Activated effector memory CD4-positive, alpha-beta T cell treated with anti-CD3 and anti-CD28 coated beads, Interleukin-2, amount 50 U/mL, for 16 hours (primary cell): Measurements from ENCODE around the gene TBC1D2.
A peak's percentile ranks its signal among the peaks of the same experiment; 100 is the strongest.
"Not testable (repeated sequence)": the region's sequence is repeated elsewhere in the genome, so short reads cannot be mapped to it uniquely, and the experiment has no call there.

Source experiments
- DNase-seq: peaks from one replicate; pipeline ENCODE4 v3.0.0-alpha.2; 2020

Gene TBC1D2

DNA sequence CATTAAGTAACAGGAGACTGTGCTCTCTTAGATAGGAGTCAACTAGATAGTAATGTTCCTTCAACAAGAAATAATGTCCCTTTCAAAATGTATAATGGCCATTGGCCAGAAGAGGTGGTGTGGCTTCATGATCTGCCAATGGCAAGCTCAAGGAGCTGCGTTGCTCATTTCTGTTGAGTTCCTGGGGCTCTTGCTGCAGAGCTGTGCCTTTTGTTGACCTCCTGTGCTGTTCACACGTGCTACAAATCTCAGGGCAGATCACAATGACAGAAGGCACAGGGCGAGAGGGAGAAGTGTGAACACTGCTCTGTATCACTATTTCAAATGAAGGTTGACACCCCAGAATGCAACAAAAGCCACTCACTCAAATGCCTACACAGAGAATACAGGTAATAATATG lies 16.0 kb upstream of the TBC1D2 start:
- DNase-seq = no peak

DNA sequence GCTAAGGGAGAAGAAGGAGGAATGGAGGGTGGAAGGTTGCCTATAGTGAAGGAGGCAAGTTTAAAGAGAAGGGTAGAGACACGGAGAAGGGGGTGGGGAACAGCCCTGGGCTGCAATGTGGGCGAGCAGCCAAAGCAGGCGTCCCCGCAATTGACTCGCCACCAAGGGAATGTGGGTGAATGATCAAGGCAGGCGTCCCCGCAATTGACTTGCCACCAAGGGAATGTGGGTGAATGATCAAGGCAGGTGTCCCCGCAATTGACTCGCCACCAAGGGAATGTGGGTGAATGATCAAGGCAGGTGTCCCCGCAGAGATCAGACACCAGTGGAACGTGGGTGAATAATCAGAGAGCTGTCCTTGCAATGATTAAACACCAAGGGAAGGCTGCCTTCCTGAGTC lies 14.8 kb upstream of the TBC1D2 start:
- not testable (repeated sequence) for DNase-seq

DNA sequence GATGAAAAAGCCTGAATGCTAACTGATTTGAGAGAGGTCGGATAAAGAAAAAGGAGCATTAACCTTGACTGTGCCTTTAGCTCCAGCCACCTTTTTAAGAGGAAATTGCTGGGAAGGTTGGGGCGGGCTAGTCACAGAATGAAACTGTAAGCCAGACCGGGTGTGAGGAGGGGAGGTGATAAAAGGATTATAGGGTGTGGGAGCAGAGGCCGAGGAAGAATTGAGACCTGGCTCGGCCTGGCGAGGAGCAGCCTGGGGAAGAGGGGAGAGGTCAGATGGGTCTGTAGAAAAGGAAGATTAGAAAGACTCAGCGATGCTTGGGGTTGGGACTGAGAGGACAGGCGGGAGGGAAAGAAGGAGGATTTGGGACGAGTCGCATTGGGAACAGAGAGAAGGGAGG lies 14.2 kb upstream of the TBC1D2 start:
- not testable (repeated sequence) for DNase-seq

GRCh38 chr9:98267556-98267955 lies 12.1 kb upstream of the TBC1D2 start:
- DNase-seq = not testable (repeated sequence)

GRCh38 chr9:98264516-98264915 lies 9.1 kb upstream of the TBC1D2 start:
- DNase-seq = no peak

DNA sequence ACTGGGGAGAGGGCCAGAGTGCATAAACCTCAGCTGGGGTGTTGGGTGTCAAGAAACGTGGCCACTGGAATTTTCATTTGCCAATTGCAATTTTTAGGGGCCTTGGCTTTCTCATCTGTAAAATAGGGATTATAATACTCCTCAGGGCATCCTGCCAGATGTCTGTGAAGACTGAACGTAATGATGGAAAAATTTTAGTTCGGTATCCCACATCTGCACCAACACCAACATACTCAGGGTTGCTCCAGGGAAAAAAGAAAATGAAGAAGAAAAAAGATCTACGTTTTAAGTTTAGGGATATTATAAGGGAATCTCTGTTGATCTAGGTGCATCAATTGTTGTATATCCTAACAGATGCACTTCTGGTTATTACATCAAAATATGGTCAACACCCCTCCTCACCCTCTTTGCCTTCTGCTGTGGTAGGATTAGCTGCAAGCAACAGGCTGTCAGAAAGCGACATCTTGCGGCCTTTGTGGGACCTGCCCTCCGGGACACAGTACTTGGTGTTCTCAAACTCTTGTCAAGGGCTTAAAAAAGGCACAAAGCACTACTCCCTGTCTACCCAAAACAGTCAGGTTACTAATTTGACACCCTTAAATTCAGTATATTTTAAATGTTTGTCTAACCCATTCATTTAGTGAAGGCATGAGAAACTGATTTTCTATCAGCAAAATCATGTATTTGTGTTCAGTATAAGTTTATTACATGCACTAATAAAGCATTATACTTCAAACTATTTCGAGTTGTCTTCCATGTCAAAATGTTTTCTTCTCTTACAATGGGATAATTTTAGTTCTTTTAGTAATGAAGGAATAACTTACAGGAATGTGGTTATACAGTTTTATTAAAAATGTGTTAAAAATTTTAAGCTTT lies 8.3 kb upstream of the TBC1D2 start:
- peak; percentile 93 for DNase-seq

- DNase-seq = no peak
These were observed 7.6 kb upstream of the TBC1D2 start for GRCh38 chr9:98263080-98263479.

GRCh38 chr9:98262056-98262455 lies 6.6 kb upstream of the TBC1D2 start:
- no peak for DNase-seq

DNA sequence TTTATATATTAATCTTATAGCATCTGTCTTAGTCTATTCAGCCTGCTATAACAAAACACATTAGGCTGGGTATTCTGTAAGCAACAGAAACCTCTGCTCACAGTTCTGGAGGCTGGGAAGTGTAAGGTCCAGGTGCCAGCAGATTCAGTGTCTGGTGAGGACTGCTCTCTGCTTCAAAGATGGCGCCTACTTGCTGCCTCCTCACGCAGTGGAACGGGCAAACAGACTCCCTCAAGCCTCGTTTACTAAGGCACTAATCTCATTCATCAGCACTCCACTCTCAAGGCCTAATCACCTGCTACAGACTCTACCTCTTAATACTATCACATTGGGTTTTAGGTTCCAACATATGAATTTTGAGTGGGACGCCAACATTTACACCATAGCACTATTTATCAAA lies 5.2 kb upstream of the TBC1D2 start:
- DNase-seq = no peak

DNA sequence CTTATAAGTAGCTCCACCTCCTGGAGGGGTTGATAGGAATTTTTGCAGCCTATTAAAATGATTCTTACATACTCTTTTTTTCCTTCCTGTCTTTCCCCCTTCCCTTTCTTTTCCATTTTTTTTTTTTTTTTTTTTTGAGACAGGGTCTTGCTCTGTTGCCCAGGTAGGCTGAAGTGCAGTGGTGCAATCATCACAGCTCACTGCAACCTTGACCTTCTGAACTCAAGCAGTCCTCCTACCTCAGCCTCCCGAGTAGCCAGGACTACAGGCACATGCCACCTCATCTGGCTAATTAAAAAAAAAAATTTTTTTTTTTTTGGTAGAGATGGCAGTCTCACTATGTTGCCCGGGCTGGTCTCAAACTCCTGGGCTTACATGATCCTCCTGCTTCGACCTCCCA lies 4.3 kb upstream of the TBC1D2 start:
- no peak for DNase-seq

DNA sequence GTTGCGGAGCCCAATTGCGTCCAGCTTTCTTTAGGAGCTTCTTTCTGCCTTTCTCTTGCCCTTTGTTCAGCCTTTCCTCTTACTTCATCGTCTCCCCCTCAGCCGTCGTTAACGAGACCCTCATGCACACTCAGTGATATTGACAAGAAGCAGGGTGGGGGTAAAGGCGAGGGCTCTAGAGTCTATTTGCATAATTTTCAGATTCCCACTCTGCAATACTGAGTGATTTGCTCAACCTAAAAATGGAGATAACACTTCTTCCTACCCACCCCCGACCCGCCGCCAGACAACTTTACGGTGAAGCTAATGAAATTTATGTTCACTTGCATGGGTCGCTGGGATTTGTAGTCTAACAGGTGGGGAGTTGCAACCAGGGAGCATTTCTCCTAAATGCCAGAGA lies 1.3 kb upstream of the TBC1D2 start:
- peak; percentile 69 for DNase-seq

DNA sequence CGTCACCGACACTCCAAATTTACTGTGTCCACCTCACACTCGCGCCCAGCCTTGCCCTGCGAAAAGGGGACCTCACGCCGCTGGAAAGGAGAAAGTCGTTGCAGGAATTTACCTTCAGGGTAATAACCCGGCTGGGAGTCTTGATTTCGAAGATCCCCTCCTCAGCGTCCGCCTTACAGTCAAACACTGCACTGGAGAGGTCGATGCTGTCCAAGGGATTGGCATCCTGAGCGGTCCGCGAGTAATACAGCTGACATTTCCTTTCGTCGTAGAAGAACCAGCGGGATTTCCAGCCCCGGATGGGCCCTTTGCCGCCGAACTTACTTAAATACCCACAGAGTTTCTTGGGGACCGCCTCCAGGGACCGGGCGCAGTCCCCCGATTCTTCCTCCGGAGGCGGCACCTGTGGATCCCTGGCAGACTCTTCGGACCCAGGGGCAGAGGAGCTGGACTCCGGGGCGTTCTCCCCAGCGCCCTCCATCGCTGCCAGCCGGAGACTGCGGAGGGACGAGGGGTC lies 330 bp downstream of the TBC1D2 start:
- DNase-seq = no peak

GRCh38 chr9:98254228-98255060 lies 1.0 kb downstream of the TBC1D2 start:
- no peak for DNase-seq

DNA sequence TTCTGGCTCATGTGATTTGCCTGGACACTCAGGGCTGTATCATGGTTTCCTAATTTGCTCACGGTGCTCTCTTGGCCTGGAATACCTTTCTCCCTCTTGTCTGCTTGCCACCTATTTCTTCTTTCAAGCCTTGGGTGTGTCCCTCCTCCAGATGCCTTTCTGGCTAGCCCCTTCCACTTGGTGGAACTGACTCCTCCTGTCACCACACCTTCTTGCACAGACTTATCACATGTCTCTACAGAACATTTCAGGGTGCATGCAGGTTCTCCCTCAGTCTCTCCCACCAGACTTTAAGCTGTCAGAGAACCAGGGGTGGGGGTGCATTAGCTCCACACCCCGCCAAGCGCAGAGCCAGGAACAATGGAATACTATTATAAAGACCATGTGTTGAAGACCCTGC lies 1.9 kb downstream of the TBC1D2 start:
- no peak for DNase-seq

DNA sequence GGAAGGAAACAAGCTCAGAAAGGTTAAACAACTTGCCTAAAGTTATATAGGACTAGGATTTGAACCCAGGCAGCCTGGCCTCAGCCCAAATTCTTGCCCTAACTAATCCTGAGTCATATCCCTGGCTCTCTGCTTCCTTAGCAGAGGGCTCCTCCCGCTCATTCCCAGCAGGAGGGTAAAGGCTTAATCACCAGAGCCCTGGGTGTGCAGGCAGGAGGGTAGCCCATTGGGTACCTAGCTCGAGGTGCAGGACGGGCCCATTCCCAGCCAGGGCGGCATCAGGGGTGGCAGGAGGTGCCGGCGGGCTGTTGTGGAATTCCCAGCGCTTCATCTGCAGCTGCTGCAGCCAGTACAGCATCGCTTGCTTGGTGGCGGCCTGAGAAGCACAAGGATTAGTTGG lies 3.9 kb downstream of the TBC1D2 start:
- DNase-seq = no peak

DNA sequence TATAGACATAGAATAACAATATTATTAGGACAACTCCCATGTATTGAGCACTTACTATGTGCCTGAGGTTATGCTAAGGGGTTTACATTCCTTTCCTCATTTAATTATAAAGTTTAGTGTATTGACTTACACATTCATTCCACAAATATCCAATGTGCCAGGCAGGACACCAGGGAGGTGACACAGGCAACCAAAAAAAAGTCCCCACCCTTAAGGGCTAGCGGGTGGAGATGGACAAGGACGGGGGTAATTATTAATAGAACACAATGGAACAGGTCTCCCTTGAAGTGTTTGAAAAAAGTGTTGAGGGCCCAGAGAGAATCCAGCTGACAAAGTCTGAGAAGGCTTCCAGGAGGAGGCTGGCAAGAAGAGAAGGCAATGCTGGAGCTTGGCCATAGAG lies 5.7 kb downstream of the TBC1D2 start:
- DNase-seq = no peak

DNA sequence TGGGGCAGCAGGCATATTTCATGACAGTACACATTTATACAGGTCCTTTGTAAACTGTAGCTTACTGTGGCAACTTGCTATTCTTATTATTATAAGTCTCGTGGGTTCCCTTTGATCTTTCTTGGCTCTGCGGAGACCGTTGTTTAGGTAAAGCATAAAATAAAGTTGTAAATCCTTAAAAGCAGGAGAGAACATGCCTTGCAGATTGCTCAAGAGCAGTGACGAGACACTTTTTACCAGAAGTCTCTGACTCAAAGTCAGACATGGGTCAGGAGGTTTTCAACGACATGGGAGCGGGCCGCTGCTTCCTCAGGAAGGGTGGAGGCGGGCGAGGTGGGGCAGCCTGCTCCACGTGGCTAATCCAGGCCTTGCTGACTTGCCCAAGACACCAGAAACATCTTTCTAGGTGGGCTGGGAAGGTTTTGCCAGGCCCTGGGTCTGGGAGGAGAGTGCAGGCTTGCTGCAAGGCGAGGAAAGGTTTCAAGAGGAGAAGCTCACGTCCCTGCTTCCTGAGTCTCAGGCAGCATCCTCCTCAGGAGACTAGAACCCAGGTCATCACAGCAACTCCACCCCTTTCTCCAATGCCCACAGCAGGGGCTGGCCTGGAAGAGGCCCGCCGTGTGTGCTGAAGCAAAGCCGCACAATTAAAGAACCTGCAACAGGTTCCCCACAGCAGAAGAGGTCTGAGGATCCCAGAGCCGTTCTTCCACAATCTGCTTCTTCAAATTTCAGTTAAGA lies 6.5 kb downstream of the TBC1D2 start:
- peak; percentile 70 for DNase-seq

GRCh38 chr9:98247831-98248657 lies 7.4 kb downstream of the TBC1D2 start:
- DNase-seq = no peak

DNA sequence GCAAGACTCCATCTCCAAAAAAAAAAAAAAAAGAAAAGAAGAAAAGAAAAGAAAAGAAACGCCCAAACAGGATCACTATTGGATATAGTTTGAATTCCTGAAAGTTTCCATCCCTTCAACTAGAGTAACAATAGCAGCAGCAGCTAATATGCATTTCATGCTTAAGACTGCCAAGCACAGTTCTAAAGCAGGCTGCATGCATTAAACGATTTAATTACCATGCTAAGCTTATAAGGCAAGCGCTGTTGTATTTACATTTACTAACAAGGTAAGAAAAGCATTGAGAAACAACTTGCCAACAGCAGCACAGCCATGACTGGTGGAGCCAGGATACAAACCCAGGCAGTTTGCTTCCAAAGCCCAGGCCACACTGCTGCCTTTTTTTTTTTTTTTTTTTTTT lies 13.0 kb downstream of the TBC1D2 start:
- DNase-seq = no peak

- no peak for DNase-seq
These were observed 13.8 kb downstream of the TBC1D2 start for GRCh38 chr9:98241357-98242300.

- no peak for DNase-seq
These were observed 15.0 kb downstream of the TBC1D2 start for GRCh38 chr9:98240475-98240874.
